HG03045 (cell line): ENCODE measurements around the gene PGLYRP3.

ENCODE experiments used
- ATAC-seq: cut with Tn5 transposase; IDR thresholded peaks from one replicate; pipeline ENCODE4 v1.9.1; 2021; ENCODE audit warnings: mild to moderate bottlenecking, moderate library complexity; ENCODE audit not compliant: unreplicated experiment

The PGLYRP3 gene, protein sequence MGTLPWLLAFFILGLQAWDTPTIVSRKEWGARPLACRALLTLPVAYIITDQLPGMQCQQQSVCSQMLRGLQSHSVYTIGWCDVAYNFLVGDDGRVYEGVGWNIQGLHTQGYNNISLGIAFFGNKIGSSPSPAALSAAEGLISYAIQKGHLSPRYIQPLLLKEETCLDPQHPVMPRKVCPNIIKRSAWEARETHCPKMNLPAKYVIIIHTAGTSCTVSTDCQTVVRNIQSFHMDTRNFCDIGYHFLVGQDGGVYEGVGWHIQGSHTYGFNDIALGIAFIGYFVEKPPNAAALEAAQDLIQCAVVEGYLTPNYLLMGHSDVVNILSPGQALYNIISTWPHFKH

DNA sequence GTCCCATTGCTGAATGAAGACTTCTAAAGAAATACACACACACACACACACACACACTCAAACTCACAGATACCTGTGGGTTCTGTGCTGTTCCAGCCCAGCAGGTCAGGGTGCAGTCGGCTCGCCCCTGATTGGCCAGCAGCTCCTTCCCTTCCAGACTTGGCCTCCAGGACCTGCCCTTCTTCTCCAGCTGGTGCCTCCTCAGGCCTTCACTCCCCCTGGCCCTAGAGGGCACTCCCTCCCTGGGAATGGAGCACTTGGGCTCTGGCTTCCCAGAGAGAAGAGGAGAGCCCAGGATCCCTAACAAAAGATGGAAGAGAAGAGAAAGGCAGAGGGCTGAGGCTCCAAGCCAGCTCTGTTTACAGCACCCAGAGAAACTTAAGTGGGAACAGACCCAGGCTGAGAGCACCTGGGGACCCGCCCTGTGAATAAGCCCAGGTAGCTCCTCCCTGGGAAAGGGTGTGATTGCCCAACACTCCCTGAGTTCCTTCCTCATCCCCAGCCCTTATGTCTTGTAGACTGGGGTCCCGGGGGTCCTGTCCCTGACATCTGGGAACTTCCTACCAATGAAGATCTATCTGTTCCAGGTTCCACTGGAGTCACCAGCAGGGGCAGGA lies at the start of gene PGLYRP3:
PGLYRP3 (minus strand) TSS at position 383 of the 617 bp plus-strand sequence. CDS start 2,287 bp downstream, outside the sequence.
- ATAC-seq: no peak

DNA sequence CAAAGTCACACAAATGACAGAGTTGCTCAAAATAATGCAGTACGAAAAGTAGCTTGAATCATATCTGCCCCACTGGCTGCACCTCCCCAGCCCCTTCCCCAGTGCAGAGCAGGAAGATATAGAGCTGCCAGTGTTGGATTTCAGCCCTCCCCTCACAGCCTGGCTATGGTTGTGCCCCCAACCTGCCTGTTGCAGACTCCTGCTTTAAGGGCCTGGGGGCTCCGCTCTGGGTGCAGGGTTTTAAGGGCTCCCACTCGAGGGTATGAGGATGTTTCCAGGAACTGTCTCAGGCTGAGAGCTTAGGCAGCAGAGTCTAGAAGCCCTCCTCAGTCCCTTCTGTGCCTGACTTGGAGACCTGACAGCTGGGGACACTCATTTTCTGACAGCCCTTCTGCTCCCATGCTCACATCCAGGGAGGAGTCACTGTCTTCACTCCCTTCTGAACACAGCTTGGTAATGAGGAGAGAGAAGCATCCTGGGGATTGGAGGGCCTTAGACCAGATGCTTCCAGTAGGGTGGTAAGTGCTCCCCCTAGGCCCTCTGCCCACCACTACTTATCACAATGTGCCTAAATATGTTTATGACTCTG lies 49.5 kb upstream of the PGLYRP3 start:
- no peak for ATAC-seq

DNA sequence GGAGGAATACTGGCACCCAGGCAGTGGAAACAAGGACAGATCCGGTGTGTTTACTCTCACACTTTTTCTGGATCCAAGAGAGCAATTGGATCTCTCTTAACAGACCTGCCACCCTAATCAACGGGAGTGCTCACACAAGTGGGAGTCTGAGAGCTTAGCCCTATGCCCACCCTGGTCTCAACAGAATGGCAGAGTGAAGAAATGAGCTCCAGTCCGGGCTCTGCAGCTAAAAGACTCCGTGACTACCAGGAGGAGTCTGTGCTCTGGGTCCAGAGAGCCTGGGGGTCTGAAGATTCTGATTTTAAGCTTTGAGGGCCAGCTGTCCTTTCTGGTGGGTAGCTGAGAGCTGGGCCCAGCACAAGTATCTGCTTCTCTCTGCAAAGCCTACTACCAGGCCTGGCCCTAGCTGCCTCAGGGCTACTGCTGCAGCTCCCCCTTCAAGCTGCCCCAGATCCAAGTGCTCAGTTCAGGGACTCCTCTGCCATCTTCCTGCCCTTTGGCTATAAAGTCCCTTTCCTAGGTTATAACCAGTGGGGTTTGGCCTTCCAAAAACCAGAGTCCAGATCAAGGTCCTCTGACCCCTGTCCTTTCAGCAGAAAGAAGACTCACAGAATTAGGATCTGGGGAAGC lies 48.8 kb upstream of the PGLYRP3 start:
- no peak for ATAC-seq

DNA sequence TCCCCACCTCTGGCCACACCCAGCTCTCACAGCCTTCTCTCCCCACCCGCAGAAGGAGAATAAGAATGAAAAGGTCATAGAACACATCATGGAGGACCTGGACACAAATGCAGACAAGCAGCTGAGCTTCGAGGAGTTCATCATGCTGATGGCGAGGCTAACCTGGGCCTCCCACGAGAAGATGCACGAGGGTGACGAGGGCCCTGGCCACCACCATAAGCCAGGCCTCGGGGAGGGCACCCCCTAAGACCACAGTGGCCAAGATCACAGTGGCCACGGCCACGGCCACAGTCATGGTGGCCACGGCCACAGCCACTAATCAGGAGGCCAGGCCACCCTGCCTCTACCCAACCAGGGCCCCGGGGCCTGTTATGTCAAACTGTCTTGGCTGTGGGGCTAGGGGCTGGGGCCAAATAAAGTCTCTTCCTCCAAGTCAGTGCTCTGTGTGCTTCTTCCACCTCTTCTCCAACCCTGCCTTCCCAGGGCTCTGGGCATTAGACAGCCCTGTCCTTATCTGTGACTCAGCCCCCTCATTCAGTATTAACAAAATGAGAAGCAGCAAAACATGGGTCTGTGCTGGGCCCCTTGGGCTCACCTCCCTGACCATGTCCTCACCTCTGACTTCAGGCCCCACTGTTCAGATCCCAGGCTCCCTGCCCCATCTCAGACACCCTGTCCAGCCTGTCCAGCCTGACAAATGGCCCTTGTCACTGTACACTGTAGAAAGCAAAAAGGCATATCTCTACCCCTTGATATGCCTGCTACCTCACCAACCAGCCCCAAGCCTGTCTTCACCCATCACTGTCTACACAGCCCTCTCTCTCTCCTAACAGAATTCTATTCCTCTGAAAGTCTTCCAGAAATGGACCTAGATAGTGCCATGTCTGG lies 48.1 kb upstream of the PGLYRP3 start:
- no peak for ATAC-seq

DNA sequence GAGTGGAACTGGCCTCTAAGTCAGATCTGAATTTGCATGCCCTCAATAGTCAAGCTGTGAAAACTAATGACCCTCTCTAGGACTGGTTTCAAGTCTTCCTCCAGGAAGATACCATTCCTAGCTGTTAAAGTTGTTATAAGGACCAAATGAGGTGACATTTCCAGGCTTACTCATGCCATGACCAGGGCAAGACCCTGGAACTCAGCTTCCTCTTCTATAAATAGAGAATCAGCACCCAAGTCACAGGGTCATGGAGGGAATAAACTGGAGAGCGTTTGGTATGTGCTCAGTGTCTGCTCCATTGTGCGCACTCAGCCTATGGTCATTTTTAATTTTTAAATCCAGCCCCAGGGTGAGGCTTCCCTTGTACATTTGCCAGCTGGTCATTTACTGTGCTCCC lies 47.4 kb upstream of the PGLYRP3 start:
- no peak for ATAC-seq

- ATAC-seq: no peak
Observed at GRCh38 chr1:153359241-153359640, 46.5 kb upstream of the PGLYRP3 start.

DNA sequence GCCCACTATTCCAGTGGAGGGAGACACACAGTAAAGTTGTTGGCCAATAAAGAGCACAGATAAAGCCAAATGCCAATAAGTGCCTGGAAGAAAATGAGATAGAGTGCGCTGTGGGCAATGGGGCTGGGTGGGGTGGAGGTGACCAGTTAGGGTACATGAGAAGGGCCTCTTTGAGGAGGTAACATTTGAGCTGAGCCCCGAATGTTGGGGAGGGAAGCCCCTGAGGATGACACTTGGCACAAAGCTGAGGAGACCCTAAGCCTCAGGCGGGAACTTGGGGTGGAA lies 45.9 kb upstream of the PGLYRP3 start:
- no peak for ATAC-seq

- no peak for ATAC-seq
Observed at GRCh38 chr1:153357853-153358690, 45.3 kb upstream of the PGLYRP3 start, which contains the start of gene S100A9. S100A9 (plus strand) TSS chr1:153357854; CDS start chr1:153358284, 430 bp downstream.

GRCh38 chr1:153357076-153357852 lies 44.5 kb upstream of the PGLYRP3 start:
- no peak for ATAC-seq

DNA sequence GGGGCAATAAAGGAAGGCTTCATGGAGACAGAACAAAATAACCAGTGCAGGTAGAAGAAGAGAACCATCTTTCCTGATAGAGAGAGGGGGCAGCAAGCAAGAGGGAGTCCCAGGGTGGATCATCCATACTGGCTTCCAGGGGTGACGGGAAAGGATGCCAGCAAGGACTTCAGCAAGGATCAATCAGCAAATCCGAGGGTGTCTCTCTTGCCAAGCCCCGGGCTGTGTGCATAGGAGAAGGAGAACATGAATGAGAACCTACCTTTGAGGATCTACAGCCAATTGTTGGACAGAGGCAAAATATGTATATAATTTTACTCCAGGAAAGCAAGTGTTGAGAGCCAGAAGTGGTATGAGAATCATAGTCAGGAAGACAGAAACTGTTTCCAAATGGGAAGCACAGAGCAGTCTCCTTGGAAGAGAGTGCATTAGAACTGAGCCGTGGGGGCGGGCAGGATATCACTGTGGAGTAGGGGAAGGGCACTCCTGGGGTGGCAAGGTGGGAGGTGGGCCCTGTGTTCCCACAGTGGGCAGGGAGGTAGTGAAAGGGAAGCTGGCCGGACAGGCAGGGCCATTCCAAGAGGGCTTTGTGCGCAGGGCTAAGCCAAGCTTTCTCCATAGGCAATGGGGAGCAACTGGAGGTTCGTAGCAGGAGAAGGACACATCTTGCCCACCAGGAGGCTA lies 43.8 kb upstream of the PGLYRP3 start:
- no peak for ATAC-seq

- ATAC-seq: no peak
Observed at GRCh38 chr1:153355445-153356071, 42.8 kb upstream of the PGLYRP3 start.

- no peak for ATAC-seq
Observed at GRCh38 chr1:153354515-153355193, 41.9 kb upstream of the PGLYRP3 start.

DNA sequence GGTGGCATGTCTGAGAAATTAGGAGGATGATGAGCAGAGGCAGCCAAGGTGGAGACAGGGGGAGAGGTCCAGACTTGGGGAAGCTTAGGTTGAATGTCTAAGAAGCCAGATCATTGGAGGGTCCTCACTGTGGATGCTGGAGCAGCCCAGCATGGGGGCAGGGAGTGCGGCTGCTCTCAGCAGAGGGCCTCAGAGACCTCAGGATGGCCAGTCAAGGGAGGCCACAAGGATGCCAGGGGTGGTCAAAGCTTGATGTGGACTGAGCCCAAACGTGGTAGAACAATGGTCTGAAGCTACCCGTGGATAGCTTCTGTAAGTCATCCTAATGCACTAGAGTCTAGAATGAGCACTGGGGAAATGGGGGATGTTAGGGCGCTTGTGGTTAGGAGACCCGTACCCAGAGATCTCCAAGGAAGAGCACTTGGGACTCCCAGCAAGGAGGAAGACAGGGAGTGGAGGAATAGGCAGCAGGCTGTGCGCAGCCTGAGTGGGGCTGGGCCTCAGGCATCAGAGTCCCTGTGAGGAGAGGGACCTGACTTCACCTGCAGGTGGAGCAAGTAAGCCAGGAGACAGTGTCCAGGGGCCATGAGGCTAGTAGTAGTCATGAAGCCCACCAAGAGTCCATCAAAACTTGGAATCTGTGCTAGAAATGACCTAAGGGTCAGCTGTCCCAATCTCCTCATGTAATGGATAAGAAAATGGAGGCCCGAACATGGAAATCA lies 40.6 kb upstream of the PGLYRP3 start:
- no peak for ATAC-seq

DNA sequence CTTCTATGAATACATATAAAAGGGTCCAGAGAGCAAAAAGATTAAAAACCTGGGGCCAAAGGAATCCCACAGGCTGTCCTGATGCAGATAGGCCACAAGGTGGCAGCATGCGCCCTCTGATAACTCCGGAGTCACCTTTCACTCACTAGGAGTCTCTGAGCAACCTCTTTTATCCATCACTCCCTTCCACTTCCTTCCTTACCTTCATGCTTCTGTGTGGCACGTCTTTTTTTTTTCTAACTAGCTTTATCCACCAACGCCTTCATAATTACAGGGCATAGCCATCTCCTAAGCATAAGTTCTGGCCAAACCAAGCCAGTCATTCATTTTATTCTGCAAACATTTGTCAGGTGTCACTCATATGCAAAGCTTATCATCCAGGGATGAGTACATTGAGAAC lies 39.8 kb upstream of the PGLYRP3 start:
- ATAC-seq: no peak

DNA sequence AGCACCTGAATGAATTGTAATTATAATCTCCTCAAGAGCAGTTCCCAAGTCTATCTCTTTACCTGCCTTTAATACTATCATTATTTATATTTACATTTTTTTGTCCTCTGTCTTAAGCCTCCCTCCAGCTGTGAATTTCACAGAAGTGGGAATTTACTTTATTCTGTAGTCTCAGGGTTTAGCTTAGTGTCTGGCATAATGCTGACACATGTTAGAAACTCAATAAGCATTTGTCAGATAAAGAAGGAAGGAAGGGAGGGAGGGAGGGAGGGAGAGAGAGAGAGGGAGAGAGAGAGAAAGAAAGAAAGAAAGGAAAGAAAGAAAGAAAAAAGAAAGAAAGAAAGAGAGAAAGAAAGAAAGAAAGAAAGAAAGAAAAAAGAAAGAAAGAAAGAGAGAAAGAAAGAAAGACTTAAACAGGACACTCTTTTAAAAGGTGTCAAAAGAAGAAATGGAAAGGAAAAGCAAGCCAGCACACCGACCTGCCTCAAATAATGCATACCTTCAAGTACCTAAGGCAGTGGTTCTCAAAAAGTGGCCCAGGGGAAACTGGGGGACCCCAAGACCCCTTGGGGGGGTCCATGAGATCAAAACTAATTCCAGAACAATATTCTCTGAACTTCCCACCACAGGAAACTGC lies 37.7 kb upstream of the PGLYRP3 start:
- no peak for ATAC-seq
